OCI-LY7 (cell line): ENCODE measurements around the gene BLCAP. TPM values are rescaled to one million over a fixed set of nuclear protein-coding genes. Genes with fewer than 3 reads are reported as not detected.
A peak's percentile ranks its signal among the peaks of the same experiment; 100 is the strongest.

Experiments
- BruUV-seq: library from RNA; stranded (reverse); fragments of 400-500 nt; replicated peaks from 2 replicates; lab custom pipeline; 2021; lab: Mats Ljungman, UMichigan
- CTCF ChIA-PET: fragments of 300-600 bp; sonication (Branson Sonifier 250); formaldehyde crosslinking; loops from one replicate; lab custom pipeline; 2022; ENCODE audit warnings: antibody characterized with exemption; ENCODE audit not compliant: unreplicated experiment; lab: Charles Lee
- POLR2A ChIA-PET: fragments of 300-600 bp; sonication (Branson Sonifier 250); formaldehyde crosslinking; loops from one replicate; lab custom pipeline; 2022; ENCODE audit warnings: antibody characterized with exemption; lab: Charles Lee
- DNase-seq: peaks from one replicate; pipeline ENCODE4 v3.0.0-alpha.2; 2015; ENCODE audit warnings: low spot score
- H2AFZ ChIP-seq: fragments of 200-600 bp; sonication (generic), shearing (Covaris generic); 2 replicates; pipeline ENCODE4 v1.6.1; 2014; ENCODE audit warnings: mild to moderate bottlenecking, antibody characterized with exemption, low read length, moderate library complexity
- H3K27ac ChIP-seq: fragments of 200-600 bp; sonication (generic); 2 replicates; pipeline ENCODE4 v1.5.1; 2014; ENCODE audit warnings: mixed run types, low read depth, mild to moderate bottlenecking, moderate library complexity, low read length, inconsistent platforms; ENCODE audit not compliant: poor library complexity, severe bottlenecking
- H3K36me3 ChIP-seq: fragments of 200-600 bp; sonication (generic); 2 replicates; pipeline ENCODE4 v1.6.1; 2014; ENCODE audit warnings: mild to moderate bottlenecking, antibody characterized with exemption, low read length, moderate library complexity, mixed read lengths; ENCODE audit not compliant: insufficient read depth
- H3K4me1 ChIP-seq: fragments of 200-600 bp; sonication (generic); 2 replicates; pipeline ENCODE4 v1.5.1; 2014; ENCODE audit warnings: mild to moderate bottlenecking, low read length; ENCODE audit not compliant: insufficient read depth, poor library complexity, severe bottlenecking
- H3K4me2 ChIP-seq: fragments of 200-600 bp; sonication (generic); 2 replicates; pipeline ENCODE4 v1.6.1; 2014; ENCODE audit warnings: mild to moderate bottlenecking, low read length
- H3K4me3 ChIP-seq: fragments of 200-600 bp; sonication (generic); 2 replicates; pipeline ENCODE4 v1.5.1; 2014; ENCODE audit warnings: mild to moderate bottlenecking, low read depth, low read length; ENCODE audit not compliant: poor library complexity, severe bottlenecking
- H3K79me2 ChIP-seq: fragments of 200-600 bp; sonication (generic); 2 replicates; pipeline ENCODE4 v1.6.1; 2016; ENCODE audit warnings: low read depth, mild to moderate bottlenecking, low read length, moderate library complexity, mixed read lengths; ENCODE audit not compliant: insufficient read depth
- H3K9me2 ChIP-seq: fragments of 200-600 bp; sonication (generic); 2 replicates; pipeline ENCODE4 v1.6.1; 2016; ENCODE audit warnings: mild to moderate bottlenecking, low read length, mixed read lengths; ENCODE audit not compliant: insufficient read depth
- H3K9me3 ChIP-seq: fragments of 200-600 bp; sonication (generic); 2 replicates; pipeline ENCODE4 v1.6.1; 2014; ENCODE audit warnings: mild to moderate bottlenecking, mixed run types, low read length, mixed read lengths
- H4K20me1 ChIP-seq: fragments of 200-600 bp; sonication (generic); 2 replicates; pipeline ENCODE4 v1.6.1; 2014; ENCODE audit warnings: mild to moderate bottlenecking, antibody characterized with exemption, low read length, moderate library complexity, mixed read lengths; ENCODE audit not compliant: insufficient read depth
- EZH2phosphoT487 ChIP-seq: fragments of 200-600 bp; sonication (generic); IDR thresholded peaks from 2 replicates; pipeline ENCODE4 v1.6.1; 2018; ENCODE audit warnings: low read depth, borderline replicate concordance, mild to moderate bottlenecking, mixed run types, antibody characterized with exemption, low read length, moderate library complexity, mixed read lengths
- intact Hi-C: fragments of 100-400 bp; cut with micrococcal nuclease; formaldehyde crosslinking; loops from one replicate; pipeline ENCODE4 v1.10.0; 2022; ENCODE audit not compliant: unreplicated experiment
- total RNA-seq, 2 experiments: library from RNA; depleted of rRNA in 1 of 2; stranded (reverse); fragments of >200 nt in 1 of 2; shearing (Covaris generic) in 1 of 2; gene quantifications; 2 replicates each; pipeline ENCODE4 v1.2.3, GENCODE V29; 2014 to 2022
- TF ChIP-seq, protein P1 (sequence below): fragments of 200-600 bp; sonication (generic); conservative IDR thresholded peaks from 2 replicates; pipeline ENCODE4 v1.5.1; 2014; ENCODE audit warnings: mild to moderate bottlenecking, antibody characterized with exemption, low read length, moderate library complexity, mixed read lengths

The BLCAP gene
- total RNA-seq, 2 experiments from 2014 or later, result 32.3 to 55.1 TPM

DNA sequence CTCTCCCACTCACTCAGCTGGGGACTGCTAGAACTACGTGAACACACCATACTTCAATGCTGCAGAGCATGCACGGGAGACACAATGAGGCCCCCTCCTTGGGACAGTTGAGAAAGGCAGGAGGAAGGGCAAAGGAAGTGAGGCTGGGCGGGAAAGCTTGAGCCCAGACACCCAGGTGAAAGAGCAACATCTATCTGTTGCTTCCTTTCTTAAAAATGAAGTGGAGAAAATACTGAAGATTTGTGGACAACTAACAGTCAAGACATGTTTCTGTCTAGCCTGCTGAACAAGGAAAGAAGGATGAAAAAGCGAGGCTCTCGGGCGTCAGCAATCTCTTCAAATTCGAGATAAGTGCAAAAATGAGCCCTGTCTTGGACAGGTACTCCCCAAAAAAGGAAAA is 9.6 kb downstream of the BLCAP start:
- no peaks in the 10 kb centered on the region for H3K4me1 ChIP-seq
- peaks cover 6% of the 10 kb centered on the region; the same call in 1 of the 2 replicates for H4K20me1 ChIP-seq
- H3K4me3 ChIP-seq, result no peak overlapping the region
- peaks cover 9% of the 10 kb centered on the region; the same call in 1 of the 2 replicates for H3K79me2 ChIP-seq
- ChIA-PET POLR2A (no interaction called here), CTCF (no interaction called here)
- H3K27ac ChIP-seq, result no peak overlapping the region
- no peak for DNase-seq
- H3K9me2 ChIP-seq, result no peaks in the 10 kb centered on the region
- TF ChIP-seq, protein P1, sequence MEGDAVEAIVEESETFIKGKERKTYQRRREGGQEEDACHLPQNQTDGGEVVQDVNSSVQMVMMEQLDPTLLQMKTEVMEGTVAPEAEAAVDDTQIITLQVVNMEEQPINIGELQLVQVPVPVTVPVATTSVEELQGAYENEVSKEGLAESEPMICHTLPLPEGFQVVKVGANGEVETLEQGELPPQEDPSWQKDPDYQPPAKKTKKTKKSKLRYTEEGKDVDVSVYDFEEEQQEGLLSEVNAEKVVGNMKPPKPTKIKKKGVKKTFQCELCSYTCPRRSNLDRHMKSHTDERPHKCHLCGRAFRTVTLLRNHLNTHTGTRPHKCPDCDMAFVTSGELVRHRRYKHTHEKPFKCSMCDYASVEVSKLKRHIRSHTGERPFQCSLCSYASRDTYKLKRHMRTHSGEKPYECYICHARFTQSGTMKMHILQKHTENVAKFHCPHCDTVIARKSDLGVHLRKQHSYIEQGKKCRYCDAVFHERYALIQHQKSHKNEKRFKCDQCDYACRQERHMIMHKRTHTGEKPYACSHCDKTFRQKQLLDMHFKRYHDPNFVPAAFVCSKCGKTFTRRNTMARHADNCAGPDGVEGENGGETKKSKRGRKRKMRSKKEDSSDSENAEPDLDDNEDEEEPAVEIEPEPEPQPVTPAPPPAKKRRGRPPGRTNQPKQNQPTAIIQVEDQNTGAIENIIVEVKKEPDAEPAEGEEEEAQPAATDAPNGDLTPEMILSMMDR, result no peak
- no peak for TF ChIP-seq EZH2phosphoT487
- no TSS peak for BruUV-seq
- H3K9me3 ChIP-seq, result no peaks in the 10 kb centered on the region
- H2AFZ ChIP-seq, result no peak overlapping the region
- intact Hi-C loops, result no loop called here
- H3K36me3 ChIP-seq, result peaks cover 50% of the 10 kb centered on the region
- no peak overlapping the region for H3K4me2 ChIP-seq

DNA sequence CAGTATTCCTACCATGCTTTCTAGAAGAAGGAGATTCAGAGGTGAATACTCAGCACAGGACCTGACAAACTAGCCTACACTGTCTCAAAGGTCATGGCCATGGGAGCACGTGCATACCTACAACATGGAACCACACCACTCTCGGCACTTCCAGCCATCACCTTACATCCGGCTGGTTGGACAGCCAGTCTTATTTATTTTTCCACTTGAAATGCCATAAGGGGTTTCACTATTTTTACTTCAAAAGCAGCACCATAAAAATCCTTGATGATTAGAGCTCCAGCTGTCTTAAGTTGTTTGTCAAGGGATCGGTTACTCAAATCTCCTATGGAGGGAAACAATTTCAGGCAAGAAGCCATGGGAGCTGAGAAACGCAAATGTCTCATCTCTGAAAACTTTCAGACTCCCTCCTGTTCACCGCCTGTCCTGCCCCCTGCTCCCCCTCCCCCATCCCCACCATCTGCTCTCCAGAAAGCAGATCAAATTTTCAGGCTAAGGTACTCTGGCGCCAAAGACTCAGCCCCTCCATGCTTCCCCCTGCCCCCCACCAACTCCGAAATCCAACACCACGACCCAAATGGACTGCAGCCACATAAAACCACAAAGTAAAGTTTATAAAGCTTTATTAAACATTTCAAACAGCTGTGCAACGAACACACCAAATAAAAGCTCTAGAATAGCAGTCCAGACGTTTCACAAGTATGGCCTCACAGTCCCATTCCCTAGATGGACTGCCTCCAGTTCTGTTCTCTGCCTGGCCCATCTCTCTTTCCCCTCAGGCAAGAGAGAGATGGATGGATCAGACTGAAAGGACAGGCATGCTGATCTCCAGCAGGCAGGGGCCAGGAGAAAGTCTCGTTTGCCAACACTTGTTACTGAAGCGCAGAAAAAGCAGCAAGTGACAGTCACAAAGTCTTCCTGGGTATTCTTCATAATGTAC is 10.6 kb downstream of the BLCAP start:
- no peak for DNase-seq
- intact Hi-C loops, result no loop called here
- ChIA-PET POLR2A (interaction anchor here (0.7 kb wide), 1 partner anchor 681 kb away, joined by 7 read pairs; no protein-coding TSS in a partner anchor), CTCF (interaction anchor here (0.6 kb wide), 1 partner anchor 18 kb away, joined by 3 read pairs; no protein-coding TSS in a partner anchor)
- Histone ChIP-seq H3K4me2 (no peak overlapping the region), H3K79me2 (peaks cover 9% of the 10 kb centered on the region; the same call in 1 of the 2 replicates), H4K20me1 (peaks cover 6% of the 10 kb centered on the region; the same call in 1 of the 2 replicates), H3K4me1 (no peaks in the 10 kb centered on the region), H2AFZ (no peak overlapping the region), H3K27ac (no peak overlapping the region), H3K9me3 (no peaks in the 10 kb centered on the region), H3K9me2 (no peaks in the 10 kb centered on the region), H3K36me3 (peaks cover 52% of the 10 kb centered on the region), H3K4me3 (no peak overlapping the region)
- TF ChIP-seq EZH2phosphoT487, result no peak
- TF ChIP-seq, protein P1, result no peak
- BruUV-seq, result TSS peak; percentile 59
